ENCODE results near the gene ZEB2. TPM values are rescaled to one million over a fixed set of nuclear protein-coding genes. Genes with fewer than 3 reads are reported as not detected.

The ZEB2 gene
- total and polyA plus RNA-seq, 8 donors: 10.7 to 161 (median 43.1) TPM

DNA sequence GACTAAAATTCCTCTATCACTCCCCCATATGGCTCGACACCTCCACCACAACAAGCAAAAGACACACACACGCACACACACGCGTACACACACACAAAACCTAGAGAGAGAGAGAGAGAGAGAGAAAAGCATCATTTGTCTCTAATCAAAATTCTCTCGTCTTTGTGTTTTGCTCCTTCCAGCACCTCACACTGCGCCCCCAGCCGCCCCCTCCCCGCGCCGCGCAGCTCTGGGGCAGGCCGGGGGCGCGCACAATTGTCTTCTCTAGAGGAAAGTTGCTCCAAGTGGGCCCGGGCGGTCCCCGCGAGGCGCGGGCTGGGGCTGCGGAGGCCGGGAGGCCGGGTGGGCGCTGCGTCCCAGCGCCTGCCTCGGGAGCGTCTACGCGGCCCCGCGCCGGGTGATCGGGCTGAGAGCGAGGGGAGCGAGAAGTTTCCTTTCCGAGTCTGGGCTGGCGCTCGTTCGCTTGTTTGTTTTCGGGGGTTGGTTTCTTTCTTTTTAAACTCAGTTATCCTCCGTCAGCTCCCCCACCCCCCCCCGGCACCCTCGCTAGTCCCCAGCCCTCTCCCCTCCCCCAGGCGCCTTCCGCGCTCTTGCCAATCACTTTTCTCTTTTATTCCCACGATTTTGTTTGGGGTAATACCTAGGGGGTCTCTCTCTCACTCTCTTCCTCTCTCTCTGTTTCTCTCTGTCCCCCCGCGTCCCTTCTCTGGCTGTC lies 4.1 kb downstream of the ZEB2 start:
- DNase-seq: peak in 1 of 2 donors; percentile 72
- peaks cover 4 to 100% (median 52%) of the 10 kb centered on the region in 3 donors for H3K27me3 ChIP-seq
- no peaks in the 10 kb centered on the region for H3K36me3 ChIP-seq
- TF ChIP-seq, protein P1, sequence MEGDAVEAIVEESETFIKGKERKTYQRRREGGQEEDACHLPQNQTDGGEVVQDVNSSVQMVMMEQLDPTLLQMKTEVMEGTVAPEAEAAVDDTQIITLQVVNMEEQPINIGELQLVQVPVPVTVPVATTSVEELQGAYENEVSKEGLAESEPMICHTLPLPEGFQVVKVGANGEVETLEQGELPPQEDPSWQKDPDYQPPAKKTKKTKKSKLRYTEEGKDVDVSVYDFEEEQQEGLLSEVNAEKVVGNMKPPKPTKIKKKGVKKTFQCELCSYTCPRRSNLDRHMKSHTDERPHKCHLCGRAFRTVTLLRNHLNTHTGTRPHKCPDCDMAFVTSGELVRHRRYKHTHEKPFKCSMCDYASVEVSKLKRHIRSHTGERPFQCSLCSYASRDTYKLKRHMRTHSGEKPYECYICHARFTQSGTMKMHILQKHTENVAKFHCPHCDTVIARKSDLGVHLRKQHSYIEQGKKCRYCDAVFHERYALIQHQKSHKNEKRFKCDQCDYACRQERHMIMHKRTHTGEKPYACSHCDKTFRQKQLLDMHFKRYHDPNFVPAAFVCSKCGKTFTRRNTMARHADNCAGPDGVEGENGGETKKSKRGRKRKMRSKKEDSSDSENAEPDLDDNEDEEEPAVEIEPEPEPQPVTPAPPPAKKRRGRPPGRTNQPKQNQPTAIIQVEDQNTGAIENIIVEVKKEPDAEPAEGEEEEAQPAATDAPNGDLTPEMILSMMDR (IDR thresholded peaks at IDR 0.05): no peak
- TF ChIP-seq EP300 (IDR thresholded peaks at IDR 0.05): no peak
- TF ChIP-seq POLR2AphosphoS5 (IDR thresholded peaks at IDR 0.05): no peak
- no peak for TF ChIP-seq POLR2A (IDR thresholded peaks at IDR 0.05)
- intact Hi-C loops (cut with DNase I; ENCODE audit: low total_unique reads): no loop called here
- 1 to 5% (median 3%) methylated on average over 45 to 50 of the region's 50 CpGs for WGBS, 5 donors
- H3K27ac ChIP-seq: peak overlapping the region; percentile 90 to 97 (median 92)
- no peaks in the 10 kb centered on the region for H3K9me3 ChIP-seq
- peak overlapping the region; percentile 60 to 70 (median 67) for H3K4me3 ChIP-seq
- H3K4me1 ChIP-seq: peaks cover 11 to 58% (median 31%) of the 10 kb centered on the region in 4 donors

DNA sequence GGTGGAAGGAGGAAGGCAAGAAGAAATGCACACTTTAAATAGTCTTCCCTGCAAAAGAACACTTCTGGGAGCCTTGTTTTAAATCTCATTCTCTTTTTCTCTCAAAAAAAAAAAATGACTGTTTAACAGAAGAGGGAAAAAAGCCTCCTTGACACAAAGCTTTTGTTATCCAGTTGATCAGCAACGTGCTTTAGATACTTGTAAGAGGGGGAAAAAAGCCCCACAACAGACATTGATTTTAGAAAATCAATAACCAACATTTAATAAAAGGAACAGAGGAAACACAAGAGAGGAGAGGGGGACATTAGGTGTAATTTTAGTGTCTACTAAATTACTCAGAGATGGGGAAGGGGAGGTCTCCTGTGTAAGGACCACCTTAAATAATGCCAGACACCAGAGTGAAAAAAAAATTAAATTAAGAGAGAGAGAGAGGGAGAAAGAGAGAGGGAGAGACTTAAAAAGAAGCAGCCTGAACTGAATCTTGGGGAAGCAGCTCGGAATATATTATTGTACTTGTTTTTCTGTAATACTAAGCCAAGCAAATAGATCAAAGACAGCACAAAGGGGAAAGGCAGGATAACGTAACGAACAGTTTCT lies 4.7 kb downstream of the ZEB2 start:
- no peak for DNase-seq
- Histone ChIP-seq H3K9me3 (no peaks in the 10 kb centered on the region), H3K4me3 (peak overlapping the region; percentile 60 to 70 (median 67)), H3K27me3 (peaks cover 4 to 99% (median 52%) of the 10 kb centered on the region in 3 donors), H3K4me1 (peaks cover 12 to 65% (median 29%) of the 10 kb centered on the region in 4 donors), H3K36me3 (no peaks in the 10 kb centered on the region), H3K27ac (peak overlapping the region; percentile 90 to 97 (median 92))
- TF ChIP-seq POLR2AphosphoS5 (IDR thresholded peaks at IDR 0.05) (no peak), EP300 (IDR thresholded peaks at IDR 0.05) (no peak), POLR2A (IDR thresholded peaks at IDR 0.05) (no peak)
- TF ChIP-seq, protein P1 (IDR thresholded peaks at IDR 0.05): no peak
- intact Hi-C loops (cut with DNase I; ENCODE audit: low total_unique reads): no loop called here
- 9 to 18% (median 15%) methylated on average over 4 of the region's 4 CpGs for WGBS, 5 donors

DNA sequence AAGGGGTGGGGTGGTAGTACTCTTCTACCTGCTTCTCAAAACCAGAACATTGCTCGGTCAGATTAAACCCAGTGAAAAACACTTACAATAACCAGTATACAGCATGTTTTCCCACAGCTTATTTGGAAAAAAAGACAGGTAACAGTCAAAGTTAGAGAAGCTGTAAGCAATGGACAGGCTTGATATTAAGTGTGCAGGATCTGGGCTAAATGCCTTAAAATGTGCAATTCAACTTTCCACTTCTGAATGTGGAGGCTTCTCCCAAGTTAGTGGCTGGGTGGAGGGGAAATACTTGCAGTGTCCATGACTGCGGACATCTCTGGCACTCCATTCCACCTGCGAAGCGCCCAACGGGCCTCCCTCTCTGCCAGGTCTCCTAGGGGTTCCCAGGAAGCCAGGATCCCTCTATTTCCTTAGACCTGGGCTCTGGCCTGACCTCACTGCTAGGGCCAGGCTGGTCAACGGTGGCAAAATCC lies 5.3 kb downstream of the ZEB2 start:
- peaks cover 14 to 69% (median 29%) of the 10 kb centered on the region in 4 donors for H3K4me1 ChIP-seq
- H3K36me3 ChIP-seq: no peaks in the 10 kb centered on the region
- peak overlapping the region; percentile 83 to 97 (median 91) for H3K27ac ChIP-seq
- peaks cover 4 to 95% (median 52%) of the 10 kb centered on the region in 3 donors for H3K27me3 ChIP-seq
- no peak for TF ChIP-seq POLR2A (IDR thresholded peaks at IDR 0.05)
- peak in 1 of 3 donors; percentile 7 for TF ChIP-seq POLR2AphosphoS5 (IDR thresholded peaks at IDR 0.05)
- TF ChIP-seq, protein P1 (IDR thresholded peaks at IDR 0.05): no peak
- no peaks in the 10 kb centered on the region for H3K9me3 ChIP-seq
- 21 to 30% (median 26%) methylated on average over 6 of the region's 6 CpGs for WGBS, 5 donors
- DNase-seq: no peak
- intact Hi-C loops (cut with DNase I; ENCODE audit: low total_unique reads): no loop called here
- peak overlapping the region; percentile 60 to 70 (median 67) for H3K4me3 ChIP-seq

DNA sequence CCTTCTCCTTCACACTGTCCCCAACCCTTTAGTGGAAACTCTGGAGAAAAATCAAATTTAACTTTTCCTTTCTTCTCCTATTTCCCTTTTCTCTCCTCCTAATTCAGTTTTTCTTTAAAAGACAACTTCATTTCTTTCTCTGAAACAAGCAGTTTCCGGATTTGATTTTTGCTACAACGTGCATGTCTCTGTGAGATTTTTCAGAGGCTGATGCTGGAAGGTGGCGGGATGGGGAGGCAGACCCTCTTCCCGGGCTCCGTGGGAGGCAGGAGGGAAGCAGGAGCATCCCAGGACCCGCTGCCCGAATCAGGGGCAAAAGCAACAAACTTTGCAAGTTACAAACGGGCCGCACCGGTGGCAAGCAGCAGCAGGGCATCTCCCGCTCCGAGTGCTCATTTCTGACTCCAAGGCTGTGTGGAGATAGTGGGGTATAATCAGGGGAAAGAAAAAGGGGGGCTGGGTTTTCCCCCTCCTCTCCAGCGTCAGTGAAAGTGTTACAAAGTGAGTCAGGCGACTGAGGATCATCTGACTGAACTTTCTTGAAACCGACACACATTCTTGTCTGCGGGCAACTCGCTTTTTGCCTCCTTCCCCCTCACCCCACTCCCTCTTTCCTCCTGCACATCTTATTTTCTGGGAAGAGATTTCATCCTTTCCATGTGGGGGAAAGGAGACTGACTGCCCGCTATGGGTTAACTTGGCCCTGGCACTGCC lies 6.4 kb downstream of the ZEB2 start:
- DNase-seq: peak in 1 of 2 donors; percentile 57
- Histone ChIP-seq H3K27ac (peak overlapping the region; percentile 46 to 97 (median 91)), H3K4me1 (peaks cover 14 to 71% (median 29%) of the 10 kb centered on the region in 4 donors), H3K27me3 (peaks cover 4 to 88% (median 52%) of the 10 kb centered on the region in 3 donors), H3K9me3 (no peaks in the 10 kb centered on the region), H3K4me3 (peak overlapping the region; percentile 60 to 70 (median 67)), H3K36me3 (no peaks in the 10 kb centered on the region)
- WGBS, 5 donors: 17 to 28% (median 19%) methylated on average over 18 of the region's 18 CpGs
- intact Hi-C loops (cut with DNase I; ENCODE audit: low total_unique reads): no loop called here
- TF ChIP-seq, protein P1 (IDR thresholded peaks at IDR 0.05): no peak
- TF ChIP-seq POLR2A (IDR thresholded peaks at IDR 0.05): no peak
- TF ChIP-seq POLR2AphosphoS5 (IDR thresholded peaks at IDR 0.05): no peak
- no peak for TF ChIP-seq EP300 (IDR thresholded peaks at IDR 0.05)

All from stomach (tissue), 9 donors.